Measurements from ENCODE around the gene GNRHR. TPM values are rescaled to one million over a fixed set of nuclear protein-coding genes. Genes with fewer than 3 reads are reported as not detected.
"Not testable (repeated sequence)": the region's sequence is repeated elsewhere in the genome, so short reads cannot be mapped to it uniquely, and the experiment has no call there.

The GNRHR gene
- total RNA-seq, 1 donor from 2014 or later: under 0.01 TPM

DNA sequence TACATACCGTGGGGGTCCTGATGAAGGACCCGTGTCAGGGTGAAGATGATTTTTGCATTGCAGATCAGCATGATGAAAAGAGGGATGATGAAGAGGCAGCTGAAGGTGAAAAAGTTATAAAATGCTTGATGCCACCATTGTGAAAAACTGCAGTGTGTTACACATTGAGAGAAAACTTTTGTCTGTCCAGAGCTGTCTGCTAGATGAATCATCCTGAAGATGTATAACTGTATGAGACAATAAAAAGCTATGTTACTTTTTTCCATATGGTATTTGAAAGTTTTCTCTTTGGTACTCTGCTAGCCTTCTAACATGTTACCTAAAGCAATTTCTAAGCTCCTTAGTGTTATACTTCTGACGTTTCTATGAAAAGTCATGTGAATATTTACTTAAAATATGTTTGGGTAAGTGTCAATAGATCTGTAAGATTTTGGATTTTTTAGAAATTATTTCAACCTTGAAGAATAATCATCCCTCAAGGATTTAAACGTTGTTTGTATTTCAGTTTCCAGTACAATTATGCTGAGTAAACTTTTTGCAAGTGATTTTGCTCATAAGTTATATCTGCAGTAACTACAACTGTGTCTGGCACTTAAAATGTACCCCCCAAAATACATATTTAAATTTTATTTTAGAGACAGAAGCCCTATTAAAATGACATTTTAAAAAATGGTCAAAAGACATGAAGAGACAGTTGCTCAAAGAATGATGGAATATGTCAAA is 9.5 kb downstream of the GNRHR start:
- no peak for FAIRE-seq
- Histone ChIP-seq H3K4me3 (ENCODE audit: low read depth, low read length) (no peak overlapping the region), H3K27me3 (ENCODE audit: control insufficient read depth, insufficient read depth, low read length) (no peaks in the 10 kb centered on the region), H3K36me3 (ENCODE audit: control insufficient read depth, insufficient read depth, low read length) (no peaks in the 10 kb centered on the region)
- TF ChIP-seq, protein P1, sequence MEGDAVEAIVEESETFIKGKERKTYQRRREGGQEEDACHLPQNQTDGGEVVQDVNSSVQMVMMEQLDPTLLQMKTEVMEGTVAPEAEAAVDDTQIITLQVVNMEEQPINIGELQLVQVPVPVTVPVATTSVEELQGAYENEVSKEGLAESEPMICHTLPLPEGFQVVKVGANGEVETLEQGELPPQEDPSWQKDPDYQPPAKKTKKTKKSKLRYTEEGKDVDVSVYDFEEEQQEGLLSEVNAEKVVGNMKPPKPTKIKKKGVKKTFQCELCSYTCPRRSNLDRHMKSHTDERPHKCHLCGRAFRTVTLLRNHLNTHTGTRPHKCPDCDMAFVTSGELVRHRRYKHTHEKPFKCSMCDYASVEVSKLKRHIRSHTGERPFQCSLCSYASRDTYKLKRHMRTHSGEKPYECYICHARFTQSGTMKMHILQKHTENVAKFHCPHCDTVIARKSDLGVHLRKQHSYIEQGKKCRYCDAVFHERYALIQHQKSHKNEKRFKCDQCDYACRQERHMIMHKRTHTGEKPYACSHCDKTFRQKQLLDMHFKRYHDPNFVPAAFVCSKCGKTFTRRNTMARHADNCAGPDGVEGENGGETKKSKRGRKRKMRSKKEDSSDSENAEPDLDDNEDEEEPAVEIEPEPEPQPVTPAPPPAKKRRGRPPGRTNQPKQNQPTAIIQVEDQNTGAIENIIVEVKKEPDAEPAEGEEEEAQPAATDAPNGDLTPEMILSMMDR (IDR thresholded peaks at IDR 0.05; ENCODE audit: insufficient read depth, low read length, severe bottlenecking): no peak
- DNase-seq (ENCODE audit: low read depth): peak; percentile 35

DNA sequence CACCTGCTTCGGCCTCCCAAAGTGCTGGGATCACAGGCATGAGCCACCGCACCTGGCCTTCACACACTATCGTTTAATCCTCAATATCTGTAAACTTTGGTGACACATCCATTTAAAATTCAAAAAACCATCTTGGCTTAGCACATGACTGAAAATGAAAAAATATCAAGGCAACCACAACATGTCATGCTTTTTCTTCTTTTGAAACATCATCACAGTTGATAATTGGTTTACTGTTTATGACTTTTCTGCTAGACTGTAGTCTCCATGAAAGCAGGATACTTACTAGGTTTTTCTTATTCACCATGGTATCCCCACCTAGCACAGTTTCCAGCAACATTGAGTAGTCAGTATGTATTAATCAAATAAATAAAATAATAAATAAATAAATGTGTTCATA is 11.0 kb downstream of the GNRHR start:
- TF ChIP-seq, protein P1 (IDR thresholded peaks at IDR 0.05; ENCODE audit: insufficient read depth, low read length, severe bottlenecking): no peak
- no peak for FAIRE-seq
- Histone ChIP-seq H3K4me3 (ENCODE audit: low read depth, low read length) (no peak overlapping the region), H3K27me3 (ENCODE audit: control insufficient read depth, insufficient read depth, low read length) (no peaks in the 10 kb centered on the region), H3K36me3 (ENCODE audit: control insufficient read depth, insufficient read depth, low read length) (no peaks in the 10 kb centered on the region)
- DNase-seq (ENCODE audit: low read depth): no peak

DNA sequence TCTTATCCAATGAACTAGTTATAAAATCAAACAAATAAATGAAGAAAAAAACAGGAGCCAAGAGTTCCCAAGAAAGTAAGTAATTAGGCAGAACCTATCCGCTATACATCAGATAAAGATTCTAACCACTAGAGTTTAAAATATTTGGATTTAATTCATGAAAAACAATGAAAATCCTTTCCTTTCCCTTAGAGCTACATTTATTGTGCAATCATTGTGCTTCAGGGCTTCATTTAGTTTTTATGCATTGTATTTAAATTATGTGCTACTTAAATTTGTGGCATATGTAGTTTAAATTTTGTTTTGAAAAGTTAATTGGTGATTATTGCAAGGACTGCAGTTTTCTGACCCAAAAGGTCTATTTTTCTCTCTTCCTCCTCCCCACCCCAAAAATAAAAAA is 17.9 kb downstream of the GNRHR start:
- FAIRE-seq (no peak), DNase-seq (ENCODE audit: low read depth) (no peak)
- H3K4me3 ChIP-seq (ENCODE audit: low read depth, low read length): no peak overlapping the region
- TF ChIP-seq, protein P1 (IDR thresholded peaks at IDR 0.05; ENCODE audit: insufficient read depth, low read length, severe bottlenecking): no peak
- no peaks in the 10 kb centered on the region for H3K27me3 ChIP-seq (ENCODE audit: control insufficient read depth, insufficient read depth, low read length)
- H3K36me3 ChIP-seq (ENCODE audit: control insufficient read depth, insufficient read depth, low read length): no peaks in the 10 kb centered on the region

DNA sequence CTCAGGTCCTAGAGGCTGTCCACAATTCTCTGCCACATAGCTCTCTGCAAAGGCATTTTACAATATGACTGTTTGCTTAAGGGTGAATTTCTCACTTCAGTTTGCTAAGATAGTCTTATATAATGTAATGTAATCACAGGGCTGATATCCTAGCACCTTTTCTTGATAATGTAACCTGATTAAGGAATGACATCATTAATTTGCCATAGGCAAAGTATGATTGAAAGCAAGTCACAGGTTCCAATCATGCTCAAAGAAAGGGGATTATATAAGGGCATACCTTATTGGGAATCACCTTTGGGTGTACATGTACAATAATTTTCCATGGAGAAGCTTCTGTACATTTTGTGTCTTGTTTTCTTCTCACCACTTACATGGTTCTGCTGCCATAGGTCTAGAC is 18.9 kb downstream of the GNRHR start:
- FAIRE-seq (no peak), DNase-seq (ENCODE audit: low read depth) (no peak)
- Histone ChIP-seq H3K4me3 (ENCODE audit: low read depth, low read length) (no peak overlapping the region), H3K27me3 (ENCODE audit: control insufficient read depth, insufficient read depth, low read length) (no peaks in the 10 kb centered on the region), H3K36me3 (ENCODE audit: control insufficient read depth, insufficient read depth, low read length) (no peaks in the 10 kb centered on the region)
- TF ChIP-seq, protein P1 (IDR thresholded peaks at IDR 0.05; ENCODE audit: insufficient read depth, low read length, severe bottlenecking): no peak

DNA sequence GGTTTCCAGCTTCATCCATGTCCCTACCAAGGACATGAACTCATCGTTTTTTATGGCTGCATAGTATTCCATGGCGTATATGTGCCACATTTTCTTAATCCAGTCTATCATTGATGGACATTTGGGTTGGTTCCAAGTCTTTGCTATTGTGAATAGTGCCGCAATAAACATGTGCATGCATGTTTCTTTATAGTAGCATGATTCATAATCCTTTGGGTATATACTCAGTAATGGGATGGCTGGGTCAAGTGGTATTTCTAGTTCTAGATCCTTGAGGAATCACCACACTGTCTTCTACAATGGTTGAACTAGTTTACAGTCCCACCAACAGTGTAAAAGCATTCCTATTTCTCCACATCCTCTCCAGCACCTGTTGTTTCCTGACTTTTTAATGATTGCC is 23.7 kb downstream of the GNRHR start:
- H3K36me3 ChIP-seq (ENCODE audit: control insufficient read depth, insufficient read depth, low read length); H3K4me3 ChIP-seq (ENCODE audit: low read depth, low read length); H3K27me3 ChIP-seq (ENCODE audit: control insufficient read depth, insufficient read depth, low read length); FAIRE-seq: not testable (repeated sequence)
- DNase-seq (ENCODE audit: low read depth): peak; percentile 69

DNA sequence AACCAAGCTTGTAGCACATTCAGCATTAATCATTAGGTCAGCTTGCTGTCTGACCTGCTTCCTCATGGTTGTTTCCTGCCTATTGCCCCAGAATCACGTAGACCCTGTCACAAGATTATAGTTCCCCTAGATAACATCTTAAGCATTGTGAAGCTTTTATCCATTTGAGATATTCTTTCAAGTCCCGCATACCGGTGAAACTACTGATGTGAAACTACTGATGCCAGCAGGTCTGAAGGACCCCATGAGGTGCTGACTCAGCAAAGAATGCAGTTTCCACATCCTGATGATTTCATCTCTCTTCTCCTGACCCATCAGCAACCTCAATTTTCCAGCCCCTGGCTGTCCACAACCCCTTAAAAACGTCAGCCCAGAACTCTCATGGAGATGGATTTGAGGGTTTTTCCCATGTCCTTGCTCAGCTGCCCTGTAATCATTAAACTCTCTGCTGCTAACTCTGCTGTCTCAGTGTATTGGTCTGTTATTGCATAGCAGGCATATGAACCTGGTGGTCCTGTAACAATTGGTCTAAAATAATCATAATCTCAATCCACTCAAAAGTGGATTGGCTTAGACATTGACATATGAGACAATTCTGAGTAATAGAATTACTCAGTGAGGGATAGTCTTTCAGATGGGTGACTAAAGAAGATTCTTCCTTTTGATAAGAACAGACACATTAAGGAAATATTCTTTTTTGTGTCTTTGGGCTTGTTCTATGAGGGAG is 26.9 kb downstream of the GNRHR start:
- TF ChIP-seq, protein P1 (IDR thresholded peaks at IDR 0.05; ENCODE audit: insufficient read depth, low read length, severe bottlenecking): no peak
- no peak for FAIRE-seq
- H3K36me3 ChIP-seq (ENCODE audit: control insufficient read depth, insufficient read depth, low read length): no peaks in the 10 kb centered on the region
- peak; percentile 74 for DNase-seq (ENCODE audit: low read depth)
- H3K4me3 ChIP-seq (ENCODE audit: low read depth, low read length): no peak overlapping the region
- H3K27me3 ChIP-seq (ENCODE audit: control insufficient read depth, insufficient read depth, low read length): no peaks in the 10 kb centered on the region
